ENCODE results near the gene CALHM5.

DNA sequence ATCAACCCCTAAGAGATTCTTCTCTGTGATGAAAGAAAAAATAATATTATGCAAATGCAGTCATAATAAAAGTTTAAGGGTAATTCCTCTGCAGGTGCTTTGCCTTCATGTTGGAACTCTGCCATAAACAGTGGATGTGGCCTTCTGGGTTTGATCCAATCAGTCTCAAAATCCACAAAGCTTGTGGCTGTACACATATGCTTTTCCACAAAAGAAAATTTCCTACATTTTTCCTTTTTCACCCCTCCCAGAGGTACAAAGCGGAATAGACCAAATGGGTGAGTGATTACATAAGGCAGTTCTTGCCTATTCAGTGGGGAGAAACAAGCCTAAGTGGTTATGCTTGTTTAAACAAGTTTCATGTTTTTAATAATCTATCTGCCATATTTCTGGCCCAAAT, 16.7 kb downstream of the CALHM5 start:
- no peak for TF ChIP-seq POLR2A (IDR thresholded peaks at IDR 0.05)
- TF ChIP-seq, protein P1, sequence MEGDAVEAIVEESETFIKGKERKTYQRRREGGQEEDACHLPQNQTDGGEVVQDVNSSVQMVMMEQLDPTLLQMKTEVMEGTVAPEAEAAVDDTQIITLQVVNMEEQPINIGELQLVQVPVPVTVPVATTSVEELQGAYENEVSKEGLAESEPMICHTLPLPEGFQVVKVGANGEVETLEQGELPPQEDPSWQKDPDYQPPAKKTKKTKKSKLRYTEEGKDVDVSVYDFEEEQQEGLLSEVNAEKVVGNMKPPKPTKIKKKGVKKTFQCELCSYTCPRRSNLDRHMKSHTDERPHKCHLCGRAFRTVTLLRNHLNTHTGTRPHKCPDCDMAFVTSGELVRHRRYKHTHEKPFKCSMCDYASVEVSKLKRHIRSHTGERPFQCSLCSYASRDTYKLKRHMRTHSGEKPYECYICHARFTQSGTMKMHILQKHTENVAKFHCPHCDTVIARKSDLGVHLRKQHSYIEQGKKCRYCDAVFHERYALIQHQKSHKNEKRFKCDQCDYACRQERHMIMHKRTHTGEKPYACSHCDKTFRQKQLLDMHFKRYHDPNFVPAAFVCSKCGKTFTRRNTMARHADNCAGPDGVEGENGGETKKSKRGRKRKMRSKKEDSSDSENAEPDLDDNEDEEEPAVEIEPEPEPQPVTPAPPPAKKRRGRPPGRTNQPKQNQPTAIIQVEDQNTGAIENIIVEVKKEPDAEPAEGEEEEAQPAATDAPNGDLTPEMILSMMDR (IDR thresholded peaks at IDR 0.05) = no peak
- no peak for TF ChIP-seq POLR2AphosphoS5 (IDR thresholded peaks at IDR 0.05)
